OCI-LY7 (cell line): Measurements from ENCODE around the gene GSX1. TPM values are rescaled to one million over a fixed set of nuclear protein-coding genes. Genes with fewer than 3 reads are reported as not detected.
A peak's percentile ranks its signal among the peaks of the same experiment; 100 is the strongest.

Experiments
- BruUV-seq: library from RNA; stranded (reverse); fragments of 400-500 nt; replicated peaks from 2 replicates; lab custom pipeline; 2021; lab: Mats Ljungman, UMichigan
- CTCF ChIA-PET: fragments of 300-600 bp; sonication (Branson Sonifier 250); formaldehyde crosslinking; loops from one replicate; lab custom pipeline; 2022; ENCODE audit warnings: antibody characterized with exemption; ENCODE audit not compliant: unreplicated experiment; lab: Charles Lee
- POLR2A ChIA-PET: fragments of 300-600 bp; sonication (Branson Sonifier 250); formaldehyde crosslinking; loops from one replicate; lab custom pipeline; 2022; ENCODE audit warnings: antibody characterized with exemption; lab: Charles Lee
- DNase-seq: peaks from one replicate; pipeline ENCODE4 v3.0.0-alpha.2; 2015; ENCODE audit warnings: low spot score
- H2AFZ ChIP-seq: fragments of 200-600 bp; sonication (generic), shearing (Covaris generic); 2 replicates; pipeline ENCODE4 v1.6.1; 2014; ENCODE audit warnings: mild to moderate bottlenecking, antibody characterized with exemption, low read length, moderate library complexity
- H3K27ac ChIP-seq: fragments of 200-600 bp; sonication (generic); 2 replicates; pipeline ENCODE4 v1.5.1; 2014; ENCODE audit warnings: mixed run types, low read depth, mild to moderate bottlenecking, moderate library complexity, low read length, inconsistent platforms; ENCODE audit not compliant: poor library complexity, severe bottlenecking
- H3K36me3 ChIP-seq: fragments of 200-600 bp; sonication (generic); 2 replicates; pipeline ENCODE4 v1.6.1; 2014; ENCODE audit warnings: mild to moderate bottlenecking, antibody characterized with exemption, low read length, moderate library complexity, mixed read lengths; ENCODE audit not compliant: insufficient read depth
- H3K4me1 ChIP-seq: fragments of 200-600 bp; sonication (generic); 2 replicates; pipeline ENCODE4 v1.5.1; 2014; ENCODE audit warnings: mild to moderate bottlenecking, low read length; ENCODE audit not compliant: insufficient read depth, poor library complexity, severe bottlenecking
- H3K4me2 ChIP-seq: fragments of 200-600 bp; sonication (generic); 2 replicates; pipeline ENCODE4 v1.6.1; 2014; ENCODE audit warnings: mild to moderate bottlenecking, low read length
- H3K4me3 ChIP-seq: fragments of 200-600 bp; sonication (generic); 2 replicates; pipeline ENCODE4 v1.5.1; 2014; ENCODE audit warnings: mild to moderate bottlenecking, low read depth, low read length; ENCODE audit not compliant: poor library complexity, severe bottlenecking
- H3K79me2 ChIP-seq: fragments of 200-600 bp; sonication (generic); 2 replicates; pipeline ENCODE4 v1.6.1; 2016; ENCODE audit warnings: low read depth, mild to moderate bottlenecking, low read length, moderate library complexity, mixed read lengths; ENCODE audit not compliant: insufficient read depth
- H3K9me2 ChIP-seq: fragments of 200-600 bp; sonication (generic); 2 replicates; pipeline ENCODE4 v1.6.1; 2016; ENCODE audit warnings: mild to moderate bottlenecking, low read length, mixed read lengths; ENCODE audit not compliant: insufficient read depth
- H3K9me3 ChIP-seq: fragments of 200-600 bp; sonication (generic); 2 replicates; pipeline ENCODE4 v1.6.1; 2014; ENCODE audit warnings: mild to moderate bottlenecking, mixed run types, low read length, mixed read lengths
- H4K20me1 ChIP-seq: fragments of 200-600 bp; sonication (generic); 2 replicates; pipeline ENCODE4 v1.6.1; 2014; ENCODE audit warnings: mild to moderate bottlenecking, antibody characterized with exemption, low read length, moderate library complexity, mixed read lengths; ENCODE audit not compliant: insufficient read depth
- CTCF ChIP-seq: fragments of 200-600 bp; sonication (generic); conservative IDR thresholded peaks from 2 replicates; pipeline ENCODE4 v1.5.1; 2014; ENCODE audit warnings: mild to moderate bottlenecking, antibody characterized with exemption, low read length, moderate library complexity, mixed read lengths
- EZH2phosphoT487 ChIP-seq: fragments of 200-600 bp; sonication (generic); IDR thresholded peaks from 2 replicates; pipeline ENCODE4 v1.6.1; 2018; ENCODE audit warnings: low read depth, borderline replicate concordance, mild to moderate bottlenecking, mixed run types, antibody characterized with exemption, low read length, moderate library complexity, mixed read lengths
- intact Hi-C: fragments of 100-400 bp; cut with micrococcal nuclease; formaldehyde crosslinking; loops from one replicate; pipeline ENCODE4 v1.10.0; 2022; ENCODE audit not compliant: unreplicated experiment
- total RNA-seq, 2 experiments: library from RNA; depleted of rRNA in 1 of 2; stranded (reverse); fragments of >200 nt in 1 of 2; shearing (Covaris generic) in 1 of 2; gene quantifications; 2 replicates each; pipeline ENCODE4 v1.2.3, GENCODE V29; 2014 to 2022

Gene GSX1
- total RNA-seq, 2 experiments from 2014 or later: not detected

DNA sequence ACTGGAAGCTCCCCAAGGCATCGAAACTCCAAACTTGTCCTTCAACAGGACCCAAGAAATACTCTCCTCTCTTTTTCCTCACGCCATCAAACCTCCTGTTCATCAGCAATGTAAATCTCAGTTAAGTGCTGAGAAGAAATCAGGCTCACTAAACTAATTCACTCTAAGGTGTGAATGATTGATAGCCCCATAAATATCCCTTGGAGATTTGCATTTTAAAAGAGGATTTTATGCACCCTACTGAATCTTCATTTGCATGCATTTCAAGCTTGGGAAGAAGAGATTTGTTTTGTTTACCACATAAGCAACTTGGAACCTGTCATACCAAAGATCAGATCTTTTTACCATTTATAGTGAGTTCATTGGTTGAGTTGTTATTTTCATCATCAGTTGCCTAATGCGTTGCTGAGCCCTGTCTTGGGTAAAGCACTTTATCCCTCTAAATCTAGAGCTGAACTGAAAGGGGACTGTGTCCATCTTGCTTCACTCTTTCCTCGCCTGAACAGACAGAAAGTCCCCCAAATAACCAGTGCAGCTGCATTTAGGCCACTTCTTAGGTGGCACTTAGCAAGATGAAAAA is 40.2 kb upstream of the GSX1 start:
- no peak overlapping the region for H3K4me2 ChIP-seq
- TF ChIP-seq EZH2phosphoT487 (no peak), CTCF (no peak)

DNA sequence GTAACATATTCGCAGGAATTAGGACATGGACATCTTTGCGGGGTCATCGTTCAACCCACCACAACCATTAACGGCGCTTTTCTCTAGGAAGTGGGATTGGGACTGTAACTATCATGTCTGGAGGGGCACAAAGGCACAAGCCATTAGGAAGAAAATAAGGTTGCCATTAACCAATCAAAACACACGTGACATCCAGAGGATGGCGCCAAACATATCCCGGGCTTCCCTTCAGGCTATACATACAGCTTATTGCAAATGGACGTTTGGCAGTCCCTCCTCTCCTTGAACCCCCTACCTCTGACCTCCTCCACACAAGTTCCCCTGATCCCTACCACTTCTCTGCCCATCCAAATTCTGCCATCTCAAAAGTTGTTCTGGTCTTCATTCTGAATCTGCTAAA is 26.6 kb upstream of the GSX1 start:
- ChIA-PET CTCF (no interaction called here), POLR2A (no interaction called here)
- Histone ChIP-seq H3K36me3 (no peaks in the 10 kb centered on the region), H3K79me2 (no peaks in the 10 kb centered on the region), H2AFZ (no peak overlapping the region), H3K4me1 (no peaks in the 10 kb centered on the region), H3K9me3 (no peaks in the 10 kb centered on the region), H3K4me3 (no peak overlapping the region), H3K4me2 (no peak overlapping the region), H3K27ac (no peak overlapping the region), H3K9me2 (no peaks in the 10 kb centered on the region), H4K20me1 (no peaks in the 10 kb centered on the region)
- TF ChIP-seq EZH2phosphoT487 (no peak), CTCF (0 out of 2 replicates have a peak, but pooled peaks have one; percentile 18)
- no TSS peak for BruUV-seq
- intact Hi-C loops: no loop called here
- DNase-seq: no peak

More for the DNA sequence above, 40.2 kb upstream of the GSX1 start:
- Histone ChIP-seq H4K20me1 (no peaks in the 10 kb centered on the region), H3K9me3 (no peaks in the 10 kb centered on the region), H3K4me1 (no peaks in the 10 kb centered on the region), H3K9me2 (no peaks in the 10 kb centered on the region), H3K27ac (no peak overlapping the region), H3K4me3 (no peak overlapping the region), H3K79me2 (no peaks in the 10 kb centered on the region), H2AFZ (no peak overlapping the region), H3K36me3 (no peaks in the 10 kb centered on the region)
- BruUV-seq: no TSS peak
- ChIA-PET CTCF (no interaction called here), POLR2A (no interaction called here)
- DNase-seq: no peak
- intact Hi-C loops: no loop called here

GRCh38 chr13:27770809-27771208 is 21.5 kb upstream of the GSX1 start:
- TF ChIP-seq EZH2phosphoT487: no peak
- TF ChIP-seq CTCF: peak; percentile 80
- BruUV-seq: no TSS peak
- H4K20me1 ChIP-seq: no peaks in the 10 kb centered on the region
- no peak overlapping the region for H3K4me2 ChIP-seq
- no peaks in the 10 kb centered on the region for H3K79me2 ChIP-seq
- H3K36me3 ChIP-seq: no peaks in the 10 kb centered on the region
- peaks cover 15% of the 10 kb centered on the region for H3K4me1 ChIP-seq
- peak; percentile 57 for DNase-seq
- H3K4me3 ChIP-seq: no peak overlapping the region
- H2AFZ ChIP-seq: no peak overlapping the region
- H3K27ac ChIP-seq: no peak overlapping the region
- no peaks in the 10 kb centered on the region for H3K9me2 ChIP-seq
- no peaks in the 10 kb centered on the region for H3K9me3 ChIP-seq
- ChIA-PET CTCF (interaction anchor here (1.7 kb wide), 1 partner anchor 56 kb away, joined by 5 read pairs; no protein-coding TSS in a partner anchor), POLR2A (no interaction called here)
- intact Hi-C loops: loop anchor here (1.0 kb wide), 1 partner anchor 55 kb away; no protein-coding TSS in a partner anchor
